ENCODE data around the gene ADRB1.

ADRB1 gene

GRCh38 chr10:114003161-114003941, 40.3 kb upstream of the ADRB1 start:
- no peak overlapping the region for H3K4me3 ChIP-seq (ENCODE audit: low read depth, low read length)
- no peak overlapping the region for H3K27ac ChIP-seq
- no peak for TF ChIP-seq CTCF (IDR thresholded peaks at IDR 0.05; ENCODE audit: low read depth, low read length)
- H3K9me3 ChIP-seq (ENCODE audit: severe bottlenecking), result no peaks in the 10 kb centered on the region
- H3K36me3 ChIP-seq, result no peaks in the 10 kb centered on the region
- H3K27me3 ChIP-seq (ENCODE audit: insufficient read depth, low read depth, severe bottlenecking), result no peaks in the 10 kb centered on the region
- DNase-seq, result no peak

GRCh38 chr10:114009281-114009996, 34.2 kb upstream of the ADRB1 start:
- TF ChIP-seq CTCF (IDR thresholded peaks at IDR 0.05; ENCODE audit: low read depth, low read length), result no peak
- Histone ChIP-seq H3K4me3 (ENCODE audit: low read depth, low read length) (no peak overlapping the region), H3K36me3 (no peaks in the 10 kb centered on the region), H3K9me3 (ENCODE audit: severe bottlenecking) (no peaks in the 10 kb centered on the region), H3K27ac (no peak overlapping the region), H3K27me3 (ENCODE audit: insufficient read depth, low read depth, severe bottlenecking) (no peaks in the 10 kb centered on the region)
- DNase-seq, result no peak

GRCh38 chr10:114010316-114010715, 33.4 kb upstream of the ADRB1 start:
- Histone ChIP-seq H3K27me3 (ENCODE audit: insufficient read depth, low read depth, severe bottlenecking) (no peaks in the 10 kb centered on the region), H3K9me3 (ENCODE audit: severe bottlenecking) (peaks cover under 1% of the 10 kb centered on the region), H3K36me3 (no peaks in the 10 kb centered on the region), H3K27ac (no peak overlapping the region), H3K4me3 (ENCODE audit: low read depth, low read length) (no peak overlapping the region)
- DNase-seq, result no peak
- no peak for TF ChIP-seq CTCF (IDR thresholded peaks at IDR 0.05; ENCODE audit: low read depth, low read length)

GRCh38 chr10:114012650-114013049, 31.0 kb upstream of the ADRB1 start:
- no peak for TF ChIP-seq CTCF (IDR thresholded peaks at IDR 0.05; ENCODE audit: low read depth, low read length)
- H3K27me3 ChIP-seq (ENCODE audit: insufficient read depth, low read depth, severe bottlenecking), result no peaks in the 10 kb centered on the region

GRCh38 chr10:114015708-114016107, 28.0 kb upstream of the ADRB1 start:
- TF ChIP-seq CTCF (IDR thresholded peaks at IDR 0.05; ENCODE audit: low read depth, low read length), result no peak
- H3K9me3 ChIP-seq (ENCODE audit: severe bottlenecking), result peaks cover 7% of the 10 kb centered on the region
- H3K4me3 ChIP-seq (ENCODE audit: low read depth, low read length), result no peak overlapping the region
- H3K27me3 ChIP-seq (ENCODE audit: insufficient read depth, low read depth, severe bottlenecking), result no peaks in the 10 kb centered on the region
- no peak for DNase-seq
- H3K27ac ChIP-seq, result no peak overlapping the region
- no peaks in the 10 kb centered on the region for H3K36me3 ChIP-seq

More at GRCh38 chr10:114012650-114013049, 31.0 kb upstream of the ADRB1 start:
- H3K9me3 ChIP-seq (ENCODE audit: severe bottlenecking), result peaks cover 7% of the 10 kb centered on the region
- DNase-seq, result no peak
- H3K27ac ChIP-seq, result no peak overlapping the region
- H3K36me3 ChIP-seq, result no peaks in the 10 kb centered on the region
- no peak overlapping the region for H3K4me3 ChIP-seq (ENCODE audit: low read depth, low read length)

Data from WERI-Rb-1 (cell line).